AG04449 (cell line): ENCODE measurements around the gene KRTAP16-1.

ENCODE experiments used
- CTCF ChIA-PET: fragments of 350-600 bp; formaldehyde crosslinking; extraction: SDS; loops from one replicate; lab custom pipeline; 2021; ENCODE audit warnings: antibody characterized with exemption; lab: Yijun Ruan, JAX
- POLR2A ChIA-PET: fragments of 400-600, 350-600 bp; formaldehyde crosslinking; extraction: SDS; loops from one replicate; lab custom pipeline; 2020; ENCODE audit warnings: antibody characterized with exemption, inconsistent platforms; lab: Yijun Ruan, JAX
- DNase-seq: peaks from one replicate; pipeline ENCODE4 v3.0.0-alpha.2; 2010; ENCODE audit warnings: low read depth, low spot score
- H3K4me3 ChIP-seq: 2 replicates; pipeline ENCODE4 v1.5.1; 2011; ENCODE audit warnings: low read depth, mild to moderate bottlenecking, control low read depth, low read length
- TF ChIP-seq, protein P1 (sequence below): IDR thresholded peaks from one replicate; pipeline ENCODE4 v1.5.1; 2011; ENCODE audit warnings: mild to moderate bottlenecking, moderate library complexity, low read length, control low read depth, inconsistent platforms; ENCODE audit not compliant: insufficient read depth; ENCODE audit errors: missing control alignments

Gene KRTAP16-1

DNA sequence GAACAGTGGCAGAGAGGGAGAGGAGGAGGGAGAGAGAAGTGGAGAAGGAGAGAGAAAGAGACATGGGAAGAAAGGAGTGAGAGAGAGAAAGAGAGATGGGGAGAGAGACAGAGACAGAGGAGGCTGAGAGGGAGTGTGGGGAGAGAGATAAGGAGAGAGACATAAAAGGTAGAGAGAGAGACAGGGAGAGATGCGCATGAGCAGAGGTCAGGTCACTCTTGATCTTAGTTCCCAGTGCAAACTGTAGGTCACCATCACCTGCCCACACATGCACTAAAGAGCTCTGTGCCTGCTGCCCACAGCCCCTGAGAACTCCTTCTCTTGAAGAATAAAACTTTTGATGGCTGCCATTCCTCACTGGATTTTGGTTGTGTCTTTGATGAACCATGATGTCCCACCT lies 26.6 kb upstream of the KRTAP16-1 start:
- CTCF ChIA-PET: interaction anchor here (1.5 kb wide), 1 partner anchor 213 kb away, joined by 3 read pairs; no protein-coding TSS in a partner anchor

DNA sequence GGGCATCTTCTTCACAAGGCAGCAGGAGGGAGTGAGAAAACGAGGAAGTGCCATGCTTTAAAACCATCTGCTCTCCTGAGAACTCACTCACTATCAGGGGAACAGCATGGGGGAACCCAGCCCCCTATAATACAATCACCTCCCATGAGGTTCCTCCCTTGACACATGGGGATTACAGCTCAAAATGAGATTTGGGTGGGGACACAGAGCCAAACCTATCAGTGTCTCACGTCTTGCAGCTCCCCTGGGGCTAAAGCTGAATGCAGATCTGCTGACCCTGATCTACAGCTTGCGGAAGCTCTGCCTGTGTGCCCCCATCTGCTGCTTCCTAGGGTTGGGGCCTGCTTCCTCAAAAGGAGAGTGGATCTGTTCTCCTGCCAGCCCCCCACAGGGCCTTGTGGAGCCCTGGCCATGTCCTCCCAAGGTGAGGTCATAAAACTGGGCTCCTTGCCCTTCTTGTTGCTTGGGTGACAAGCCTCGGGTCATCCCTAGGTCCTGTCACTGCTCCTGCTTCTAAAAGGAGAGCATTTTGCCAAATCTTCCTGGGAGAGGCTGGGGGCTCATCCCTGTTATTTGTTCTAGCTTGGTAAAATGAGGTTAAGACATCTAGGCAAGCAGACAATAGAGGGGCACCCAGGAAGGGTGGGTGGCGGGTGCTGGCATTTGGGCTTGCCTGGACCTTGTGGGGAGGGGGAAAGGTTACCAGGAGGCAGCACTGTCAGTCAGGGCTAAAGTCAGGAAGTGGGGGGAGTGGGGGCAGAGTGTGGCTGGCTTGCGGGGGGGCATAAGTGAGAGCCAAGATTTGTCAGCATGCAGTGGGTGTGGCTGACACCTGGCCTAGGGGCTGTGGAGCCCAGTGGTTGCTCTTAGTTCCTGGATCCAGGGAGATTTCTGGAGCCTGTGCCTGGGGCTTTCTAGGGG lies 25.5 kb upstream of the KRTAP16-1 start:
- no peak for DNase-seq
- H3K4me3 ChIP-seq: no peak overlapping the region
- CTCF ChIA-PET: interaction anchor here (1.5 to 8.2 kb wide), 2 partner anchors 16 to 214 kb away, joined by 3 to 90 read pairs; partner anchors contain the start of gene KRTAP17-1
- POLR2A ChIA-PET: no interaction called here
- TF ChIP-seq, protein P1, sequence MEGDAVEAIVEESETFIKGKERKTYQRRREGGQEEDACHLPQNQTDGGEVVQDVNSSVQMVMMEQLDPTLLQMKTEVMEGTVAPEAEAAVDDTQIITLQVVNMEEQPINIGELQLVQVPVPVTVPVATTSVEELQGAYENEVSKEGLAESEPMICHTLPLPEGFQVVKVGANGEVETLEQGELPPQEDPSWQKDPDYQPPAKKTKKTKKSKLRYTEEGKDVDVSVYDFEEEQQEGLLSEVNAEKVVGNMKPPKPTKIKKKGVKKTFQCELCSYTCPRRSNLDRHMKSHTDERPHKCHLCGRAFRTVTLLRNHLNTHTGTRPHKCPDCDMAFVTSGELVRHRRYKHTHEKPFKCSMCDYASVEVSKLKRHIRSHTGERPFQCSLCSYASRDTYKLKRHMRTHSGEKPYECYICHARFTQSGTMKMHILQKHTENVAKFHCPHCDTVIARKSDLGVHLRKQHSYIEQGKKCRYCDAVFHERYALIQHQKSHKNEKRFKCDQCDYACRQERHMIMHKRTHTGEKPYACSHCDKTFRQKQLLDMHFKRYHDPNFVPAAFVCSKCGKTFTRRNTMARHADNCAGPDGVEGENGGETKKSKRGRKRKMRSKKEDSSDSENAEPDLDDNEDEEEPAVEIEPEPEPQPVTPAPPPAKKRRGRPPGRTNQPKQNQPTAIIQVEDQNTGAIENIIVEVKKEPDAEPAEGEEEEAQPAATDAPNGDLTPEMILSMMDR: no peak

More for the DNA sequence above, 26.6 kb upstream of the KRTAP16-1 start:
- no peak overlapping the region for H3K4me3 ChIP-seq
- DNase-seq: no peak
- TF ChIP-seq, protein P1: no peak
- POLR2A ChIA-PET: no interaction called here

DNA sequence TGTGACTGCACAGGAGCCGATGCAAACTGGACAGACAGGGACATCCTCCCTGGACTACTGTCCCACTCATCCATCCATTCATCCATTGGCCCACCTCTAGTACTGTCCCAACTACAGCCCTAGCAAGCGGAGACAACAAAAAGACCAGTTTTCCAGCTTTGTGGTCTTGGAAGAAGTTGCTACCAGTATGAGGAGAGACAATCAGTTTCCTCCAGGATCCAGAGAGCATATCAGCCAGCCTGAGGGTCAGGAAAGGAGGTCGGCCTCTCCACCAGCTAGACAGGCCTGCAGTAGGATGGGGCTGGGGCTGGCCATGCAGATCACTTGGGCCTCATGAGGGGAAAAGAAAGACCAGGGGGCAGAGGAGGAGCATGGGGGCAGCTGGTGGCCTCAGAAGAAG lies 24.7 kb upstream of the KRTAP16-1 start:
- ChIA-PET POLR2A (no interaction called here), CTCF (interaction anchor here (1.2 to 8.2 kb wide), 2 partner anchors 15 to 424 kb away, joined by 3 to 90 read pairs; partner anchors contain the start of gene KRTAP17-1)
- DNase-seq: no peak
- no peak overlapping the region for H3K4me3 ChIP-seq
- TF ChIP-seq, protein P1: no peak

DNA sequence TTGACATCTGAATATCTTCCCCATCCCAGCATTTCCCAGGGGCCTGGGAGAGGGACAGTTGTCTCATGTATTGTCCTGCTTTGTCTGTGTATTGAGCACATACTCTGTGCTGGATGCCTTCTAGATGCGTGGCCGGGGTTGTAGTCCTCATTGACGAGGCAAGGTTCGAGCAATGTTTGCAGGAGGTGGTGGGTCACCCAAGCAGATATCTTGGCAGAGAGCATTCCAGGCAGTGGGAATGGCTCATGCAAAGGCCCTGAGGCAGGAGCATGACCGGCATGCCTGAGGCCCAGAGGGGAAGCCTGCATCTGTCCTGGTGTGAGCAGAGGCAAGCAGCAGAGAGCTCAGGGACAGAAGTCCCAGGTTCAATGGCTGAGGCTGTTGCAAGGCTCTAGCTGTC lies 24.0 kb upstream of the KRTAP16-1 start:
- TF ChIP-seq, protein P1: no peak
- POLR2A ChIA-PET: no interaction called here
- CTCF ChIA-PET: interaction anchor here (1.2 to 8.2 kb wide), 3 partner anchors 14 to 423 kb away, joined by 3 to 90 read pairs (median 3); partner anchors contain the start of gene KRTAP17-1
- DNase-seq: no peak
- no peak overlapping the region for H3K4me3 ChIP-seq

DNA sequence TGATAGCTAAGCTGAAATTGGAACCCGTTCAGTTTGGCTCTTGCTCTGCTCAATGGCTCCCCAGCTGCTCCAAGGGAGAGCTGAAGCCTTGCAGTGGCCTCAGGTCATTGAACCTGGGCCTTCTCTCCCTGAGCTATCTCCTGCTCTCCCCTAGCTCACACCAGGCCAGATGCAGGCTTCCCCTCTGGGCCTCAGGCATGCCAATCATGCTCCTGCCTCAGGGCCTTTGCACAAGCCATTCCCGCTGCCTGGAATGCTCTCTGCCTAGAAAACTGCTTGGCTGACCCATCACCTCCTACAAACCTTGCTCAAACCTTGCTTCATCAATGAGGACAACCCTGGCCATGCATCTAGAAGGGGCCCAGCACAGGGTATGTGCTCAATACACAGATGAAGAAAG lies 23.1 kb upstream of the KRTAP16-1 start:
- TF ChIP-seq, protein P1: no peak
- ChIA-PET POLR2A (interaction anchor here (0.9 kb wide), 1 partner anchor 18 kb away, joined by 3 read pairs; no protein-coding TSS in a partner anchor), CTCF (interaction anchor here (1.1 to 8.2 kb wide), 7 partner anchors 8 to 475 kb away, joined by 3 to 90 read pairs (median 10); partner anchors contain the start of gene KRTAP17-1)
- no peak overlapping the region for H3K4me3 ChIP-seq
- no peak for DNase-seq

DNA sequence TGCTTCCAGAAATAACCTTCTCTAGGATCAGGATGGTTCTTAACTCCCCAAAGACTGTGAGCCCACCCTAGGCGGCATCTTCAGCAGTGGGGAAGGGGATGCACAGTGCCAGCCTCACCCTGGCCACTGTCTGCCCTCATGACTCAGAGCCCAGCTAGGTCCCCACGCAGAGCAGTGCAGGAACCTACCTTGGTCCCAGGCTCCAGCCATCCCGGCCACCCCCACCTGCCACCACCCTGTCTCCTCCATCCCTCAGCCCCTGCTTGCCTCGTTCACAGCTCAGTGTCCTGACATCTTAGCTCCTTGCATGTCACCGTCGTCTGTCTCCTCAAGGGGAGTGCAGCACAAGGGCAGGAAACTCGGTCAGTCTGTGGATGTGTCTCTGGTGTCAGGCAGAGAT lies 22.5 kb upstream of the KRTAP16-1 start:
- DNase-seq: no peak
- TF ChIP-seq, protein P1: no peak
- CTCF ChIA-PET: interaction anchor here (1.1 to 8.2 kb wide), 7 partner anchors 8 to 474 kb away, joined by 3 to 90 read pairs (median 10); partner anchors contain the start of gene KRTAP17-1
- no peak overlapping the region for H3K4me3 ChIP-seq
- POLR2A ChIA-PET: interaction anchor here (0.9 kb wide), 1 partner anchor 18 kb away, joined by 3 read pairs; no protein-coding TSS in a partner anchor
